Hypothalamus (tissue), 51 donors: ENCODE measurements around the gene FAM217A.
"Not testable (repeated sequence)": the region's sequence is repeated elsewhere in the genome, so short reads cannot be mapped to it uniquely, and the experiment has no call there.

ENCODE experiments used
- DNase-seq, 51 donors: peaks; one replicate each; lab custom pipeline; 2025; lab: John Stamatoyannopoulos, UW

FAM217A gene

GRCh38 chr6:4078691-4079471, at the start of gene FAM217A:
FAM217A (minus strand) TSS chr6:4079137; CDS start chr6:4077414, 1,723 bp downstream.
- DNase-seq = no peak

DNA sequence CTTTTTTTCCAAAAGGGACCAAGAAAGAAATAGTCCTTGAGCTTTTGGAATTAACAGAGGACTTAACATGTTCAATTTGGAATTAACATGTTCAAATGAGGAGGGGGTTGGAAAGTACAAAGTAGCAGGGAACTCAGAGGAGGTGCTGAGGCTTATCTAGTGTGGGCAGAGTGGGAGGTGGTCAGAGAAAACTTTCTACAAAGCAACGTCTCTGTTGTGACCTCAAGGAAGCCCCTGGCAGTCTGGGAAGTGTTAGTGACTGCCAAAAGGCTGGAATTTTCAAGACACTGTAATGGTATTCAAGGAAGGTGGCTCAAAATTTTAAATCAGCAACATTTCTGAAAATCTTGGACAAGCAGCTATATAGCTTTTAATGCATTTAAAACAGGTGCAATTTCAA, 49.1 kb upstream of the FAM217A start:
- no peak for DNase-seq

DNA sequence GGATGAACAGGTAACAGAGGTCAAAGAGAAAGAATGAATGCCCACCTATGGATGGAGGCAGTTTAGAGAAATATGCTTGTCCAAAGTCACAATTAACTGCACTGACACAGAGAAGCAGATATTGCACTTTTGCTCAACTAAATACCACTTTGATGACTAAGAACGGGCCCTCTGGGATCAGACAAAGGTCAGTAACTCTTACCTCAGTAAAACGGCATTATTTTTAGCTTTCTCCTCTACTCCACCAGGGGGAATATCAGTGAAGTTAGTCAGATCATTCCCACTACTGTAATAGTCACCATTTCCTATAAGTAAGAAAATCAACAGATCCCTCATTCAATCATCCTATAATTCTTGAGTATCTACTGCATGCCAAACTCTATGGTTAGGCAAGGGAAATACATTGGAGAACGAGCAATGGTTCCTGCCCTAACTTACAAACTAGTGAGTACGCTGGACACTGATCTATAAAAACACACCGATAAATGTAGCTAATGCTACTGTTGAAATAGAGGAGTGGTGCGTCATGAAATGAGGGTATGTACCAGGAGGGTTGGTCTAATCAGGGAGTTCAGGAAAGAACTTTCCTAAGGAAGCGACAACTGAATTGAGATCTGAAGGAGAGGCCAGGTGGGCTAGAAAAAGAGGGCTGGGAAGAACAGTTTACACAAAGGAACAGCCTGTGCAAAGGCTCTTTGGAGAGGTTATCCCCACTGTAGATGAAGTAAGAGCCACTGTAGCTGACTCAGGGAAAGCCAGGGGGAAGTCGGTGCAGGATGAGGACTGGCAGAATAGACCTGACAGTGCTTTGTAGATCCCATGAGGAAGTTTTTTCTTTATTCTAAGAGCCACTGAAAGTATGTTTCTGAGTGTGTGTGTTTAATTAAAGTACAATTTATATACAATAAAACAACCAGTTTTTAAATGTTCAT, 47.3 kb upstream of the FAM217A start:
- no peak for DNase-seq

GRCh38 chr6:4125500-4125899, 46.6 kb upstream of the FAM217A start:
- no peak for DNase-seq

DNA sequence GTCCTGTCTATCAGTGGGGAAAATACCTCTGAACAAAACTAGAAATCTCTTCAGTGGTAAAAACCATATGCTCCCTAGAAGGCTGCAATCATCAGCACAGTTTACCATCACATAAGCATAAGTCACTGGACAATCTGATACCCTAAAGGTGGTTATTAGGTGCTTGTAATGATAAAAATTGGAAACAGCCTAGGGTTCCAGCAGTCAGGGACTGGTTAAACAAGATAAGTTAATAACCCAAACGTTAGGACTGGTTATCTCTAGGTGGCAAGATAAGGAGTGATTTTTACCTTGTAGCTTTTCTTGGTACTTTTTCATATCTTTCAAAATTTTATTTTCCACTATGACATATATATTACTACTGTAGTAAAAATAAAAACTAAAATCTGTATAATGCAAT, 45.4 kb upstream of the FAM217A start:
- no peak for DNase-seq

GRCh38 chr6:4115741-4116140, 36.8 kb upstream of the FAM217A start:
- DNase-seq = no peak

GRCh38 chr6:4114123-4114522, 35.2 kb upstream of the FAM217A start:
- no peak for DNase-seq

- no peak for DNase-seq
These were observed 34.7 kb upstream of the FAM217A start for GRCh38 chr6:4113649-4114048.

- no peak for DNase-seq
These were observed 33.4 kb upstream of the FAM217A start for GRCh38 chr6:4112366-4112765.

DNA sequence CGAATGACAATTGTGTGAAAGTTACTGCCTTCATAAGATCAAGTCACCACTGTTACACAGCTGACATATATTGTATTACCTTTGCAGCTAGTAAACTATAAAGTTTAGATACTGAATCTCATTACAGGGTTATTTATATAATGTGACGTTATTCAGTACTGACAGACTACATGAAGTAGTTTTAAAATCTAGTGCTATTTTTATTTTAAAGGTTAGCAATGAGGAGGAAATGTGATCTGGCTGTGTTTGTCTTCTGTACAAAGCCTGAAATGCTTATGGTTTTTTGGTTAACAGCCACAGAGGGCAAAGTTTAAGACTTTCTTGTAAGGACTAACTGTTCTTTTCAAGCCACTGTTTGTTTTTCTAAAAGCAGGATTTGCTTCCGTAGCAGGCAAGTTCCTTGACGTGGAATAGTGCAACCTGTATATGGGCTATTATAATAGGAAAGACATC, 30.5 kb upstream of the FAM217A start:
- not testable (repeated sequence) for DNase-seq

DNA sequence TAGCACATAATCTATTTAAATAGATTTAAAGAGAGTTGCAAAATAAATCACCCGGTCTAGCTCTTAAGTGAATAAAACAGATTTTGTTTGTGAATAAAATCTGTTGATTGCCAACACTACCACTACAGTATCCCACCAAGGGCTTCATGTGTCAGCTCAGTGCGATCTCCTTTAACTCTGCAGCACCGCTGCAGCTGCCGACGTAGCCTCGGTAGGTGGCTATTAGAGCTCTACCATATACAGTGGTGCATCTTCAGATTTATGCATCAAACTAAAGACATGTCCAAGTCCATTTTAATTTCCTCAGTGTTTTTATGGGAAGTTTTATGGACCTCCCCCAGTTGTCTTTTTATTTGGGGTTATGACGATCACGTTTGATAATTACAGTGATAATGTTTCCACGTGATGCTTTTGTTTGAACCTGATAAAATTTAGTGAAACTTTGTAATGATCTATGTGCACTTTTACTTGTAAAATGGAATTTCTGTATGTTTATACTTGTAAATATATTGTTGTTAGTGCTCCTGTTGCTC, 29.7 kb upstream of the FAM217A start:
- no peak for DNase-seq

DNA sequence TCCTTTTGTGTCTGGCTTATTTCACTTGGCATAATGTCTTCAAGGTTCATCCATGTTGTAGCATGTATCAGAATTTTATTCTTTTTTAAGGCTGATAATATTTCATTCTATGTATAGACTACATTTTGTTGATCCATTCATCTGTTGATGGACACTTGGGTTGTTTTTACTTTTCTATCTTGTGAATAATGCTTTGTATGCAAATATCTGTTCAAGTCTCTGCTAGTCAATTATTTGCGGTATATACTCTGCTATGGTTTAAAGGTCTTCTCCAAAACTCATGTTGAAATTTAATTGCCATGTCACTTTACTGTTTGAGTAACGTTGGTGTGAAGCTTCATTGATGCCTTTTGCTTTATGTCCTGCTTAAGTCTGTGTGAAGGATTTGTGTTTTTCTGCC, 28.9 kb upstream of the FAM217A start:
- DNase-seq = no peak

DNA sequence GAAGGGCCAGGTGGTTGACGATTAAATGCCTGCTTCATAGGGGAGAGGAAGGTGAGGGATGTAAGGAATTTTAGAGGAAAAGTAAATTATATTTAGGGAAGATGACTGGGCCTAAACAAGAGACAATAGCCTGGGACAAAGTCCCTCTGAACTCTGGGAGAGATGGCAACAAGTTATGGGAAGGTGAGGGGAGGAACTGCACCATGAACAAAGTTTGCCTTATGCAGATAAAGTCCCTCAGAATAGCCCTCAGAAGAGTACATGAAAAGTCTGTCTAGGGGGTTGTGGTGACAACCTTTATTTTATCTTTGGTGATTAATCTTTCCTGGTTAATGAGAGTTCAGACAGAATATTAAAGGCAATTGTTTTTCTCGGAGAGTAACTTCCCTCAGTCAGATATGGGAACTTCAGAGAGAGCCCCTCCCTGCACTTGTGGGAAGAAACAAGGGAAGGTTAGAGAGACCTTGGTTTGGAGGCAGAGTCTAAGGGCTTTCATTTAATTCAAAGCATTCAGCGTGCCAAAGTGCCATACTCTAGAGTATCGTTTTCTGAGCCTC, 27.1 kb upstream of the FAM217A start:
- DNase-seq = no peak

DNA sequence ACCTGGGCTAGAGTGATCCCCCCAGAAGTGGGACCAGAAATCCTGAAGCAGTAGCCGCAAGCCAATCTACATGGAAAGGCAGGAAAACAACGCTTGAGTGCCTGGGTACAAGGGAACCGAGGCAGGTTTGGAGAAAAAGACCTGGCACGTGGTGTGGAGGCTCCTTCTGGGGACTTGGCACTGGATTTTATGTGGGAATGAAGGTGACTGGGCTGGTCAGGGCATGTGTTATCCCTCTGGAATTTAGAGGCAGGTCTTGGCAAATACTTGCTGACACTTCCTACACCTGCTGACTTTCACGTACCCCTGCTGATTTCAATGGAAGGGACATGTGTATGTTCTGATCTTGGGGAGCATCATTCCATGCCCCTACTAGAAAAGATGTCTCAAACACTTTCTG, 25.0 kb upstream of the FAM217A start:
- no peak for DNase-seq

DNA sequence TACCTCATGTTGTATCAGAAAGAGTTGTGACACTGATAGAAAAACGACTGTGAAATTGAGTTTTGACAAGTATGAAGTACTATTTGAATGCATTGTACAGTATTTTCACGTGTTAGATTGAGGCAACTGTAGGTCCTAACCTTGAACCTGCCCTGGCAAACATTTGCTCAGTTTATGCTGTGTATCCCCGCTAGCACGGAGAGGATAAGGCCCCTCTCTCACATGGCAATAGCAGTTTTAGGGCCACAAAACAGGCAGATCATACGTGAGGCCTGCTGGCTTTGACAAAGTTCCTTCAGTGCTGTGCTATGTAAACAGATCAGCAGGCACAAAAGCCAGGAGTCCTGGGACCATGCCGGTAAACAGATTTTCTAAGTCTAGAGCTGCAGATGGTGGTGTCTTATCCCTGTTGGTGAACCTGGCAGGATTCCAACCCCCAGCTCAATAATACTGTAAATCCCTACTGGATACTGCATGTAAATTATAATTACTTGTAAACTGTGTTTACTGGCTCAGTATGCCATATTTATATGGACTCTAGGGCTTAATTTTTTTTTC, 23.8 kb upstream of the FAM217A start:
- DNase-seq = no peak

DNA sequence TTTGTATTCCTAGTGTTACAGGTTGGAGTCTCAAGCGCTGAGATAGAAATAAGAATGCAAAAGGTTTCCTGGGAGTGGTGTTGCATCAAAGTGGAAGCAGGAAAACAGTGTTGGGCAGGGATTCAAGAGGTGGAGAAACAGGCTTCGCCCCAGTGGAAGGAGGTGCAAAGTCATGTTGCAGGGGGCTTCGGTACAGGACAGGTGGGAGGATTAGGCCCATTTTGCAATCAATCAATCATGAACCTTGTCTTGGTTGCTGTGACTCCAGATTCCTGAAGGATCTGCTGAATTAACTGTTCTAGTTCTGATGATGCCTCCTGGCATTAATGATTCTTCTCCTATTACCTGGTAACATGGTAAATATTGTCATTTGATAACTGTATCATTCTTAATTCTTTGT, 22.4 kb upstream of the FAM217A start:
- DNase-seq = no peak

DNA sequence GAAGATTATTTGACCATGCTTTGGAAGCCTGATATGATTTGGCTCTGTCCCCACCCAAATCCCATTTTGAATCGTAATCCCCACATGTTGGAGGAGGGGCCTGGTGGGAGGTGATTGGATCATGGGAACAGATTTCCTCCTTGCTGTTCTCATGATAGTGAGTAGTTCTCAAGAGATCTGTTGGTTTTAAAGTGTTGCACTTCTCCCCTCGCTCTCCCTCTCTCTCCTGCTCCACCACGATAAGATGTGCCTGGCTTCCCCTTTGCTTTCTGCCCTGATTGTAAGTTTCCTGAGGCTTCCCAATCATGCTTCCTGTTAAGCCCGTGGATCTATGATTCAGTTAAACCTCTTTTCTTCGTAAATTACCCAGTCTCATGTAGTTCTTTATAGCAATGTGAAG, 21.7 kb upstream of the FAM217A start:
- no peak for DNase-seq

DNA sequence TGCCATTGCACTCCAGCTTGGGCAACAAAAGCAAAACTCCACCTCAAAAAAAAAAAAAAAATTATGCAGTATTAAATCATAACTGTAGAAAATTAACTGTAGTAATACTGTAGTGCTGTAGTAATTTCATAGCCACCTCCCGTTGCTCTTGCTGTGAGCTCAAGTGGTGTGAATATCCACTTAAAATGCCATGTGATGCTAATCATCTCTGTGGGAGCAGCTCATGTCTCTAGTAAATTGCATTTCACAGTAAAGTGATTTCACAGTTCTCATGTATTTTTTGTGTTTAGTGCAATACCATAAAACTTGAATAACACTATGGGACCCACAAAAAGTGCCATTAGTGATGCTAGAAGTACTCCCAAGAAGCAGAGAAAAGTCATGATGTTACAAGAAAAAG, 14.4 kb upstream of the FAM217A start:
- DNase-seq = no peak

- no peak for DNase-seq
These were observed 13.0 kb upstream of the FAM217A start for GRCh38 chr6:4091941-4092340.

DNA sequence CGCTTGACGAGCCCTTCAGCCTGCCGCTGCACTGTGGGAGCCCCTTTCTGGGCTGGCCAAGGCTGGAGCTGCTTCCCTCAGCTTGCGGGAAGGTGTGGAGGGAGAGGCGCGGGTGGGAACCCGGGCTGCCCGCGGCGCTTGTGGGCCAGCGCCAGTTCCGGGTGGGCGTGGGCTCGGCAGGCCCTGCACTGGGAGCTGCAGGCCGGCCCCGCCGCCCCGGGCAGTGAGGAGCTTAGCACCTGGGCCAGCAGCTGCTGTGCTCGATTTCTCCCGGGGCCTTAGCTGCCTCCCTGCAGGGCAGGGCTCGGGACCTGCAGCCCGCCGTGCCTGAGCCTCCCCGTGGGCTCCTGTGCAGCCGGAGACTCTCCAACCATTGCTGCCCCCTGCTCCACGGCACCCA, 11.1 kb upstream of the FAM217A start:
- DNase-seq = not testable (repeated sequence)

GRCh38 chr6:4088704-4089103, 9.8 kb upstream of the FAM217A start:
- DNase-seq = no peak
